Naive thymus-derived CD4-positive, alpha-beta T cell (primary cell): Measurements from ENCODE around the gene POLE3. TPM values are rescaled to one million over a fixed set of nuclear protein-coding genes. Genes with fewer than 3 reads are reported as not detected.

Experiments used
- ATAC-seq: fragments of 150-1000 bp; cut with Tn5 transposase; 2 replicates; pipeline ENCODE4 v1.10.0; 2021; ENCODE audit warnings: mild to moderate bottlenecking, moderate library complexity
- CTCF ChIA-PET: fragments of 350-600 bp; sonication (Branson Sonifier 250); formaldehyde crosslinking; loops from one replicate; lab custom pipeline; 2021; ENCODE audit warnings: antibody characterized with exemption; lab: Charles Lee
- POLR2A ChIA-PET: fragments of 350-600 bp; sonication (Branson Sonifier 250); formaldehyde crosslinking; loops from one replicate; lab custom pipeline; 2021; ENCODE audit warnings: antibody characterized with exemption, inconsistent platforms; lab: Charles Lee
- DNase-seq, 9 donors: peaks; one replicate each; pipeline versions ENCODE4 v3.0.0 to v3.0.0-alpha.2; 2020 to 2022; ENCODE audit warnings: mixed read lengths in 1 of 9
- H3K27ac ChIP-seq: one replicate; pipeline ENCODE4 v1.7.0; 2013; ENCODE audit warnings: mild to moderate bottlenecking, low read depth, low read length, moderate library complexity
- H3K27me3 ChIP-seq, 2 donors: one replicate each; pipeline ENCODE4 v1.7.0; 2013; ENCODE audit warnings: low read length in 2 of 2, mild to moderate bottlenecking in 2 of 2, moderate library complexity in 2 of 2; ENCODE audit not compliant: control insufficient read depth in 2 of 2, insufficient read depth in 2 of 2
- H3K36me3 ChIP-seq, 3 experiments: 1 replicate in 2 of 3; 2 replicates in 1 of 3; pipeline ENCODE4 v1.7.0; 2013; ENCODE audit warnings: low read length in 3 of 3, mild to moderate bottlenecking in 3 of 3, moderate library complexity in 1 of 3; ENCODE audit not compliant: insufficient read depth in 3 of 3, control insufficient read depth in 2 of 3
- H3K4me1 ChIP-seq, 2 donors: one replicate each; pipeline ENCODE4 v1.7.0; 2013; ENCODE audit warnings: low read length in 2 of 2, mild to moderate bottlenecking in 2 of 2, moderate library complexity in 1 of 2; ENCODE audit not compliant: control insufficient read depth in 2 of 2, insufficient read depth in 2 of 2
- H3K4me3 ChIP-seq: 2 replicates; pipeline ENCODE4 v1.7.0; 2013; ENCODE audit warnings: mild to moderate bottlenecking, low read length
- H3K9me3 ChIP-seq, 3 experiments: 1 replicate in 2 of 3; 2 replicates in 1 of 3; pipeline ENCODE4 v1.7.0; 2013; ENCODE audit warnings: low read length in 3 of 3; ENCODE audit not compliant: control insufficient read depth in 2 of 3
- H3K27ac Mint-ChIP-seq, 9 donors: one replicate each; pipeline ENCODE4 v1.8.0; 2020 to 2022; ENCODE audit warnings: mixed read lengths in 9 of 9, mild to moderate bottlenecking in 8 of 9, moderate library complexity in 5 of 9, inconsistent platforms in 2 of 9
- H3K27me3 Mint-ChIP-seq, 5 donors: one replicate each; pipeline ENCODE4 v1.8.0; 2021 to 2022; ENCODE audit warnings: mixed read lengths in 5 of 5, mild to moderate bottlenecking in 1 of 5
- H3K36me3 Mint-ChIP-seq, 5 donors: one replicate each; pipeline ENCODE4 v1.8.0; 2020 to 2022; ENCODE audit warnings: mixed read lengths in 5 of 5, mild to moderate bottlenecking in 3 of 5, inconsistent platforms in 1 of 5
- H3K4me1 Mint-ChIP-seq, 7 donors: one replicate each; pipeline ENCODE4 v1.8.0; 2020 to 2022; ENCODE audit warnings: mixed read lengths in 7 of 7, mild to moderate bottlenecking in 3 of 7, inconsistent platforms in 1 of 7
- H3K4me3 Mint-ChIP-seq, 10 donors: one replicate each; pipeline ENCODE4 v1.8.0; 2020 to 2022; ENCODE audit warnings: mild to moderate bottlenecking in 10 of 10, mixed read lengths in 10 of 10, moderate library complexity in 6 of 10, inconsistent platforms in 2 of 10
- H3K9me3 Mint-ChIP-seq, 11 donors: one replicate each; pipeline ENCODE4 v1.8.0; 2020 to 2022; ENCODE audit warnings: mixed read lengths in 11 of 11, mild to moderate bottlenecking in 4 of 11, inconsistent platforms in 1 of 11, moderate library complexity in 1 of 11
- intact Hi-C, 2 donors: fragments of 100-400 bp; cut with micrococcal nuclease; formaldehyde crosslinking; loops; one replicate each; pipeline ENCODE4 v1.15.1; 2023
- polyA plus RNA-seq, 2 donors: library from polyadenylated mRNA; unstranded; fragments of 300-500 nt; fragmentation: Illumina TruSeq; gene quantifications; one replicate each; pipeline ENCODE4 v1.2.3, GENCODE V29; 2021
- total RNA-seq, 6 experiments: library from RNA in 5 of 6; stranded (reverse) in 5 of 6; gene quantifications; 1 replicate in 5 of 6; 2 replicates in 1 of 6; pipeline ENCODE4 v1.2.3 and lab custom pipeline; 2021 to 2026

The POLE3 gene
- total and polyA plus RNA-seq, 7 experiments from 2014 or later, result 38.6 to 139 (median 64.7) TPM

- Histone ChIP-seq H3K36me3 (no peaks in the 10 kb centered on the region), H3K27me3 (no peaks in the 10 kb centered on the region), H3K9me3 (no peaks in the 10 kb centered on the region), H3K4me3 (no peak overlapping the region), H3K27ac (no peak overlapping the region), H3K4me1 (no peaks in the 10 kb centered on the region)
- peaks cover 0 to 5% (median 0%) of the 10 kb centered on the region in 5 donors for H3K36me3 Mint-ChIP-seq
- H3K4me3 Mint-ChIP-seq, result no peak overlapping the region
- no peak for ATAC-seq
- intact Hi-C loops, result no loop called here
- POLR2A ChIA-PET, result no interaction called here
- DNase-seq, result no peak
- CTCF ChIA-PET, result no interaction called here
- H3K27ac Mint-ChIP-seq, result no peak overlapping the region
- H3K4me1 Mint-ChIP-seq, result peaks cover 0 to 3% (median 0%) of the 10 kb centered on the region in 7 donors
- no peaks in the 10 kb centered on the region for H3K27me3 Mint-ChIP-seq
- no peaks in the 10 kb centered on the region for H3K9me3 Mint-ChIP-seq
Observed at GRCh38 chr9:113363336-113363735, 47.1 kb downstream of the POLE3 start.

GRCh38 chr9:113361304-113362018 lies 49.0 kb downstream of the POLE3 start:
- no peak overlapping the region for H3K4me3 ChIP-seq
- H3K27ac ChIP-seq, result no peak overlapping the region
- Mint-ChIP-seq H3K4me3 (no peak overlapping the region), H3K27me3 (peaks cover 0 to 4% (median 0%) of the 10 kb centered on the region in 5 donors), H3K4me1 (peaks cover 0 to 3% (median 0%) of the 10 kb centered on the region in 7 donors), H3K36me3 (peaks cover 0 to 11% (median 0%) of the 10 kb centered on the region in 5 donors), H3K9me3 (no peaks in the 10 kb centered on the region), H3K27ac (no peak overlapping the region)
- DNase-seq, result no peak
- H3K36me3 ChIP-seq, result no peaks in the 10 kb centered on the region
- ChIA-PET CTCF (no interaction called here), POLR2A (no interaction called here)
- H3K9me3 ChIP-seq, result no peaks in the 10 kb centered on the region
- no peaks in the 10 kb centered on the region for H3K27me3 ChIP-seq
- H3K4me1 ChIP-seq, result no peaks in the 10 kb centered on the region
- intact Hi-C loops, result no loop called here
- ATAC-seq, result no peak

GRCh38 chr9:113360242-113360842 lies 50.1 kb downstream of the POLE3 start:
- Histone ChIP-seq H3K27ac (no peak overlapping the region), H3K27me3 (no peaks in the 10 kb centered on the region), H3K4me3 (no peak overlapping the region), H3K9me3 (no peaks in the 10 kb centered on the region), H3K4me1 (no peaks in the 10 kb centered on the region), H3K36me3 (no peaks in the 10 kb centered on the region)
- Mint-ChIP-seq H3K27me3 (peaks cover 0 to 4% (median 0%) of the 10 kb centered on the region in 5 donors), H3K9me3 (no peaks in the 10 kb centered on the region), H3K4me1 (peaks cover 0 to 3% (median 0%) of the 10 kb centered on the region in 7 donors), H3K36me3 (peaks cover 0 to 10% (median 0%) of the 10 kb centered on the region in 5 donors), H3K4me3 (no peak overlapping the region), H3K27ac (no peak overlapping the region)
- ATAC-seq (no peak), DNase-seq (no peak)
- intact Hi-C loops, result no loop called here
- CTCF ChIA-PET, result no interaction called here
- POLR2A ChIA-PET, result no interaction called here

GRCh38 chr9:113359385-113359784 lies 51.1 kb downstream of the POLE3 start:
- Mint-ChIP-seq H3K4me3 (no peak overlapping the region), H3K36me3 (peaks cover 0 to 10% (median 0%) of the 10 kb centered on the region in 5 donors), H3K9me3 (no peaks in the 10 kb centered on the region), H3K4me1 (peaks cover 0 to 3% (median 0%) of the 10 kb centered on the region in 7 donors), H3K27me3 (peaks cover 0 to 4% (median 0%) of the 10 kb centered on the region in 5 donors), H3K27ac (no peak overlapping the region)
- H3K27me3 ChIP-seq, result no peaks in the 10 kb centered on the region
- DNase-seq (no peak), ATAC-seq (no peak)
- H3K4me1 ChIP-seq, result no peaks in the 10 kb centered on the region
- POLR2A ChIA-PET, result no interaction called here
- H3K27ac ChIP-seq, result no peak overlapping the region
- no peaks in the 10 kb centered on the region for H3K9me3 ChIP-seq
- no peaks in the 10 kb centered on the region for H3K36me3 ChIP-seq
- CTCF ChIA-PET, result interaction anchor here (0.9 kb wide), 1 partner anchor 9 kb away, joined by 3 read pairs; no protein-coding TSS in a partner anchor
- intact Hi-C loops, result no loop called here
- H3K4me3 ChIP-seq, result no peak overlapping the region

Other genes starting within 250 kb of the POLE3 start
- gene FKBP15, start 189.4 kb downstream of the POLE3 start, total RNA-seq, result 10 to 100 TPM; 22.4 to 50.6 (median 33.4) TPM
- 10 to 100 TPM in 1 of 2 donors, 1 to 10 TPM in 1; 8.8 to 18.1 TPM for gene FKBP15, start 189.4 kb downstream of the POLE3 start, polyA plus RNA-seq
- gene SLC31A1, start 189.1 kb downstream of the POLE3 start, total RNA-seq, result 10 to 100 TPM in 1 of 5 experiments, 1 to 10 TPM in 4; 4.5 to 10.4 (median 4.7) TPM
- 1 to 10 TPM; 3.0 to 4.1 TPM for gene SLC31A1, start 189.1 kb downstream of the POLE3 start, polyA plus RNA-seq
- gene CDC26, start 135.1 kb downstream of the POLE3 start, total RNA-seq, result 10 to 100 TPM; 21.7 to 40.3 (median 34.4) TPM
- 100 to 1,000 TPM; 180 to 185 TPM for gene CDC26, start 135.1 kb downstream of the POLE3 start, polyA plus RNA-seq
- gene PRPF4, start 135.0 kb downstream of the POLE3 start, total RNA-seq, result 10 to 100 TPM; 17.4 to 36.9 (median 22.0) TPM
- 10 to 100 TPM; 19.7 to 29.6 TPM for gene PRPF4, start 135.0 kb downstream of the POLE3 start, polyA plus RNA-seq
- gene RNF183, start 107.3 kb downstream of the POLE3 start, total RNA-seq, result not detected
- not detected for gene RNF183, start 107.3 kb downstream of the POLE3 start, polyA plus RNA-seq
- 1 to 10 TPM in 4 of 5 experiments, under 1 TPM in 1; 0.27 to 1.7 (median 1.0) TPM for gene WDR31, start 70.4 kb downstream of the POLE3 start, total RNA-seq
- under 1 TPM; 0.48 to 0.49 TPM for gene WDR31, start 70.4 kb downstream of the POLE3 start, polyA plus RNA-seq
- 1 to 10 TPM in 2 of 5 experiments, under 1 TPM in 1, not detected in 2; 0.13 to 9.6 (median 1.2) TPM for gene BSPRY, start 61.1 kb downstream of the POLE3 start, total RNA-seq
- under 1 TPM; 0.13 to 0.48 TPM for gene BSPRY, start 61.1 kb downstream of the POLE3 start, polyA plus RNA-seq
- gene HDHD3, start 33.7 kb downstream of the POLE3 start, total RNA-seq, result 10 to 100 TPM; 11.3 to 32.2 (median 20.5) TPM
- 10 to 100 TPM; 47.1 to 52.8 TPM for gene HDHD3, start 33.7 kb downstream of the POLE3 start, polyA plus RNA-seq
- 10 to 100 TPM; 25.1 to 45.5 (median 39.1) TPM for gene ALAD, start 9.4 kb downstream of the POLE3 start, total RNA-seq
- gene ALAD, start 9.4 kb downstream of the POLE3 start, polyA plus RNA-seq, result 10 to 100 TPM; 24.2 to 31.4 TPM
- gene C9orf43, start 72 bp upstream of the POLE3 start, total RNA-seq, result under 1 TPM; 0.41 to 0.97 (median 0.61) TPM
- gene C9orf43, start 72 bp upstream of the POLE3 start, polyA plus RNA-seq, result under 1 TPM; 0.52 to 0.72 TPM
- 10 to 100 TPM in 3 of 5 experiments, 1 to 10 TPM in 2; 5.8 to 43.4 (median 12.6) TPM for gene RGS3, start 53.1 kb upstream of the POLE3 start, total RNA-seq
- gene RGS3, start 53.1 kb upstream of the POLE3 start, polyA plus RNA-seq, result 10 to 100 TPM in 1 of 2 donors, 1 to 10 TPM in 1; 4.9 to 11.6 TPM